ACC112 (cell line): Measurements from ENCODE around the gene DNAH17.

ENCODE experiments used
- H2AFZ ChIP-seq: fragments of 200-600 bp; sonication (generic); one replicate; pipeline ENCODE4 v1.6.0; 2017; ENCODE audit warnings: antibody characterized with exemption, low read length; ENCODE audit not compliant: unreplicated experiment
- H3K27ac ChIP-seq: fragments of 200-600 bp; sonication (generic); 2 replicates; pipeline ENCODE4 v1.5.1; 2014; ENCODE audit warnings: low read depth, mild to moderate bottlenecking, antibody characterized with exemption, low read length, moderate library complexity
- H3K27me3 ChIP-seq: fragments of 200-600 bp; sonication (generic); 2 replicates; pipeline ENCODE4 v1.6.1; 2014; ENCODE audit warnings: mild to moderate bottlenecking, antibody characterized with exemption, low read length, moderate library complexity, mixed read lengths; ENCODE audit not compliant: insufficient read depth
- H3K36me3 ChIP-seq: fragments of 200-600 bp; sonication (generic); 2 replicates; pipeline ENCODE4 v1.6.1; 2016; ENCODE audit warnings: mild to moderate bottlenecking, antibody characterized with exemption, low read length, moderate library complexity, mixed read lengths; ENCODE audit not compliant: insufficient read depth
- H3K4me1 ChIP-seq: fragments of 200-600 bp; sonication (generic); one replicate; pipeline ENCODE4 v1.6.1; 2016; ENCODE audit warnings: low read length, mixed read lengths; ENCODE audit not compliant: insufficient read depth, unreplicated experiment, control insufficient read depth
- H3K4me3 ChIP-seq: fragments of 200-600 bp; sonication (generic); 2 replicates; pipeline ENCODE4 v1.5.1; 2014; ENCODE audit warnings: mild to moderate bottlenecking, low read depth, low read length
- H3K79me2 ChIP-seq: fragments of 200-600 bp; sonication (generic); one replicate; pipeline ENCODE4 v1.6.0; 2016; ENCODE audit warnings: low read length; ENCODE audit not compliant: control insufficient read depth, unreplicated experiment, insufficient read depth

The DNAH17 gene

DNA sequence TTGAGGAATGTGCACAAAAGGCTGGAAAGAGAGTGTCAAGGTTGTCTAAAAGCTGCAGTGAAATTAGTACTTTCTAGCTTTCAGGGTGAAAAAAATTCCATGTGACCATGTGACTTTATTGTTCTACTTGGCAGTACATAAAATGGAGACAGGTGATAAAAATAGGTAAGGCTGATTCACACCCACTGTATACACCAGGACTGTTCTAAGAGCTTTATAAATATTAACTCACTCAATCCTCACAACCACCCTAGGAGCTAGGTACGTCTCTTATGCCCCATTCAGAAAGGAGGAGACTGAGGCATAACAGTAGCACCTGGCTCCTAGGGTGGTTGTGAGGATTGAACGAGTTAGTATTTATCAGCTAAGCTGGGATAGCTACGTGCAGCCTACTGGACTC, 28.2 kb upstream of the DNAH17 start:
- Histone ChIP-seq H3K36me3 (no peaks in the 10 kb centered on the region), H3K27ac (no peak overlapping the region), H3K79me2 (no peaks in the 10 kb centered on the region), H3K4me3 (no peak overlapping the region), H3K27me3 (peaks cover 9% of the 10 kb centered on the region; the same call in 1 of the 2 replicates), H2AFZ (no peak overlapping the region), H3K4me1 (no peaks in the 10 kb centered on the region)

DNA sequence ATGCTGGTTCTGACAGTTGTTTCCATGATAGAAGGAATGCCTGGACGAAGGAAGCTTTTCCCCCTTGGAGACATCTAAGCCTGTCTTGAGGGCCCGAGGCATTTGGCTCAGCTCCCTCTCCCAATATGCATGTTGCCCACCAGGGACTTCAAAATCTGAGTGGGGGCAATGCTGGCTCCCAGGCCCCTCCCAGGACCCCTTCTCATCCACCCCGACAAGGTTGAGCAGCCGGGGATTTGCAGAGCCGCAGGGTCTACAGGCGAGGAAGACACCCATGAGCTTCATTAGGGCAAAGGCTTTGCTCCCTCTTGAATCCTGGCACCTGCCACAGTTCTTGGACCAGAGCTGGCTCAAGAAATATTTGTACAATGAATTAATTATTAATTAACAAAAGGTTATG, 25.1 kb upstream of the DNAH17 start:
- Histone ChIP-seq H2AFZ (no peak overlapping the region), H3K27ac (no peak overlapping the region), H3K79me2 (no peaks in the 10 kb centered on the region), H3K36me3 (no peaks in the 10 kb centered on the region), H3K4me1 (no peaks in the 10 kb centered on the region), H3K4me3 (no peak overlapping the region), H3K27me3 (no peaks in the 10 kb centered on the region)

DNA sequence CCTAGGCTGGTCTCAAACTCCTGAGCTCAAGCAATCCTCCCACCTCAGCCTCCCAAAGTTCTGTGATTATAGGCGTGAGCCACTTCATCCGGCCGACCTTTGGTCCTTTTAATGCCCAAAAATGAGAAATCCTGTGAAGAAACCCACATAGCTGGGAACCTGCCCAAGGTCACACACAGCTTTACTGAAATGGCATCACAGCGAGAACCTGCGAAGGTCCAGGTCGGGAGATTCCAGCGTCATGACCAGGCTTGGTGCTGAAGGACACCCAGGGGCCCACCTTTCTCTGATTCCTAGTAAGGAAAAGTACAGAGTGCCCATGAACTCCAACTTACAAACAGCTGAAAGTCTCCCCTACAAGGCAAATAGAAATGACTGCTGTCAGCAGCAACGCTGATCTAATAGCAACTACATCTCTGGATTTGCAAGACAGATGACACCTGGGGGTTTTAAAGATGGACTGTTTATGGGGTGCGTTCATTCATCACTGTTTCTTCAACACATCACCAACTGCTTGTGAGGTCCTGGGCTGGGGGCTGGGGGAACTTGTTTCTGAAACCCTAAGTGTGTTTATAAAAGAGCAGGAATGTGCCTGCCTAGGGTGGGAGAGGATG, 24.5 kb upstream of the DNAH17 start:
- Histone ChIP-seq H3K4me3 (no peak overlapping the region), H3K79me2 (no peaks in the 10 kb centered on the region), H3K27me3 (no peaks in the 10 kb centered on the region), H2AFZ (no peak overlapping the region), H3K27ac (no peak overlapping the region), H3K4me1 (no peaks in the 10 kb centered on the region), H3K36me3 (no peaks in the 10 kb centered on the region)

DNA sequence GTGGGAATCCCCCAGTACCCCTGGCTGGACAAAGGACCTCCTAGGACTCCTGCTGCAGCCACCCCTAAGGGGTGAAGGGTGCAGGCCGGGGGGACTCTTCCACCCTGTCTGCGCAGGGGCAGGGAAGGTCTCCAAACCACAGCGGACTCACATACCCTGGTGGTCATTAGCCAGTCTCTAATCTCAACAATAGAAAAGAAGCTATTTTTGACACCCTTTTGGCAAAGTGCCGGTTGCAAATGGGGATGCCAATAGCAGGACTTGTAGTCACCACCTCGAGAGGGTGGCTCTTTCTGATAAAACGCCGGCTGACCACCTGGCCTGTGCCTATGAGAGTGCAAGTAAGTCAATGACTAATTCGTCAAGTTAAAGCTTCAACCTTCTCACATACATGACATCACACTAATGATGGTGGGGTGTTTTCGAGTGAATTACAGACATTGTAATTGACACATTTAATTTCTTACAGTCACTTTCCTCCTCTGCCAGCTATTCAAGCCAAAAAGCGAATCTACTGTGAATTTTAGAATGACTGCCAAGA, 23.1 kb upstream of the DNAH17 start:
- Histone ChIP-seq H3K27ac (no peak overlapping the region), H3K4me1 (no peaks in the 10 kb centered on the region), H3K79me2 (no peaks in the 10 kb centered on the region), H3K4me3 (no peak overlapping the region), H3K36me3 (no peaks in the 10 kb centered on the region), H2AFZ (no peak overlapping the region), H3K27me3 (no peaks in the 10 kb centered on the region)

DNA sequence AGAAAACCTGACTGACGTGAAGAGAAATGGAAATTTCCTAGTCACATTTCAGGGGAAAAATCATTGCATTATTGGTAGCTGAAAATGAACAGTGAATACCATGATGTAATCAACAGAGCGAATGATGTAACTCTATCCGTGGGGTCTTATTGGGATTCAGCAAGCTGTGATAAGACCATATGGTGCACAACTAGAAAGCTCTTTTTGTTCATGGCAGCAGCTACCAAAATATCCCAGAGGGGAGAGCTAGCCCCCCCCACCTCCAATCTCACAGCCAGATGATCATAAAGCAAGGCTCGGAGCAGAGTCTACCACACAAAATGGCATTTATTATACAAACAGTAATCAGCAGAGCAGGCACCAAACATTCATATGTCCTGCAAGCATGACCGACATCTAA, 22.2 kb upstream of the DNAH17 start:
- Histone ChIP-seq H3K79me2 (no peaks in the 10 kb centered on the region), H3K4me1 (no peaks in the 10 kb centered on the region), H3K4me3 (no peak overlapping the region), H3K27ac (no peak overlapping the region), H2AFZ (no peak overlapping the region), H3K27me3 (no peaks in the 10 kb centered on the region), H3K36me3 (no peaks in the 10 kb centered on the region)

- H2AFZ ChIP-seq = peak overlapping the region; percentile 5
- H3K36me3 ChIP-seq = no peaks in the 10 kb centered on the region
- H3K27ac ChIP-seq = no peak overlapping the region
- no peaks in the 10 kb centered on the region for H3K79me2 ChIP-seq
- peaks cover 2% of the 10 kb centered on the region for H3K4me1 ChIP-seq
- H3K27me3 ChIP-seq = no peaks in the 10 kb centered on the region
- no peak overlapping the region for H3K4me3 ChIP-seq
These were observed 20.8 kb upstream of the DNAH17 start for GRCh38 chr17:78598013-78598471.

DNA sequence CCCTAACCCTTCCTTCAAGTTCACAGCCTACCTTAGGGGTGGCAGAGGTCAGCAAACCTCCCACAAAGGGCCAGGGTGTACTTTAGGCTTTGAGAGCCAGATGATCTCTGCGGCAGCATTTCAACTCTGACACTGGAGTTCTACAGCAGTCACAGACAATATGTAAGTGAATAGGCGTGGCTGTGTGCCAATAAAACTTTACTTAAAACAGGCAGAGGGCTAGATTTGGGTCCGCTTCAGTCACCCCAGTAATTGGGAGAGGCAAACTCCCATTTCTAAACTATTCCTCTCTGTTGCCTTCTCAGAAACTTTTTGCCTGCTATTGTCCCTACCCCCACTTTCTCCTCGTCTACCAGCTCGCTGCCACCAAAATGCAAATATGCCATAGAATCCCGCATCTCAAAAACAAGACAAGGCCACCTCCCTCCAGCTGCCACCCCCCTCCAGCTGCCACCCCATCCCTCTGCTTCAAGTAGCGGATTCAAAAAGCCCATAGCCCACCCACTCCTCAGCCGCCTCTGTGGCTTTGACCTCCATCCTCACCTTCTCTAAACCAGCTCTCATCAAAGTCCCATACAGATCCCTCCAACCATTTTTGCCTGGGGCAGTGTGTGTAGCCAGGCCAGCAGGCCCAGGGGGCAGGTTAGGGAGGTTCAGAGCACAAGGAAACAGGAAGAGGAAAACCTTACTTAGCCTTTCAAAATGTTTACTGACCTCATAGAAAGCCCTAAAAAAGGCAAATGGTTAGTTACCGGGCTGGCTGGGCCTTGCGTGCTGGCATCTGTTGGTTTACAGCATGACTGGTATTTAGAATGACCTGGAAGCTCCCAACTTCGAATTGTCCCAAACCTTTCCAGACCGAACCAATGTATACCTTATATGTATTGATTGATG, 19.9 kb upstream of the DNAH17 start:
- peaks cover 5% of the 10 kb centered on the region for H3K4me1 ChIP-seq

GRCh38 chr17:78595135-78595810, 18.1 kb upstream of the DNAH17 start:
- Histone ChIP-seq H3K36me3 (no peaks in the 10 kb centered on the region), H3K4me1 (peaks cover 10% of the 10 kb centered on the region), H3K4me3 (no peak overlapping the region), H3K27ac (no peak overlapping the region), H3K79me2 (no peaks in the 10 kb centered on the region), H3K27me3 (no peaks in the 10 kb centered on the region), H2AFZ (no peak overlapping the region)

More for the DNA sequence above, 19.9 kb upstream of the DNAH17 start:
- Histone ChIP-seq H3K4me3 (no peak overlapping the region), H2AFZ (no peak overlapping the region), H3K36me3 (no peaks in the 10 kb centered on the region), H3K27ac (no peak overlapping the region), H3K79me2 (no peaks in the 10 kb centered on the region), H3K27me3 (no peaks in the 10 kb centered on the region)

DNA sequence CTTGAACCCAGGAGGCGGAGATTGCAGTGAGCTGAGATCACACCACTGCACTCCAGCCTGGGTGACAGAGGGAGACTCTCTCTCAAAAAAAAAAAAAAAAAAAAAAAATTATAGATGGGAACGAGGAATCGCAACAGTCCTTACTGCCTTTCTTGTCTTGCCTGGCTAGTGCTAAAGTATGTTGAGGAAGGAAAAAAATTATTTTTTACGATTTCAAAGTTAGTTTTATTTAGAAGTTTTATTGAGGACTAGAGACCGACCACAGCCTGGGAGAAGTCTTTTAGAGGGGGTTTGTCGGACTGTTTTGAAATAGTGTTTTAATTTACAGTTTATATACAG, 15.8 kb upstream of the DNAH17 start:
- Histone ChIP-seq H3K4me1 (peaks cover 10% of the 10 kb centered on the region), H2AFZ (no peak overlapping the region), H3K79me2 (no peaks in the 10 kb centered on the region), H3K27ac (peak overlapping the region; percentile 77), H3K36me3 (no peaks in the 10 kb centered on the region), H3K27me3 (no peaks in the 10 kb centered on the region), H3K4me3 (no peak overlapping the region)

DNA sequence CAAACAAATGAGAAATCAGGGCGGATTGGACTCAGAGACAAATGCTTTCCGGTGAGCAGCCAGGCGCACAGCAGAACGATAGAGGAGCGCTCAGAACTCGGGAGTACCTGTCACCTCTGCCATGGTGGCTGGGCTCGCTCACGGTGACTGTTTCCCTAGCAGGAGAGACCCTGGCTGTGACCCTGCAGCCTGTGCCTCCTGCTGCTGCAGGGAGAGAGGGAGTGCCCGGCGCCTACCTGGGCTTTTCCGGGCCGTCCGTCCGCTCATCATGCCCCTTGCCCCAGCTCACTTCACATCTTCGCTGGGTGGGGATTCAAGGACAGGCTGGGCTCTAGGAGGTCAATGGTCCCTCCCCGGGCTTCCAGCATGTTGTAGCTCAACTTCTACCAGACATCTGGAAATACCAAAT, 14.1 kb upstream of the DNAH17 start:
- no peaks in the 10 kb centered on the region for H3K79me2 ChIP-seq
- H3K27ac ChIP-seq = no peak overlapping the region
- no peak overlapping the region for H3K4me3 ChIP-seq
- peaks cover 10% of the 10 kb centered on the region for H3K4me1 ChIP-seq
- H2AFZ ChIP-seq = no peak overlapping the region
- H3K36me3 ChIP-seq = no peaks in the 10 kb centered on the region
- no peaks in the 10 kb centered on the region; the same call in 1 of the 2 replicates for H3K27me3 ChIP-seq
